ENCODE data around the gene TTC28.

GRCh38 chr22:27993201-27993635, 686.4 kb downstream of the TTC28 start:
- TF ChIP-seq CTCF (IDR thresholded peaks at IDR 0.05) (no peak), POLR2A (IDR thresholded peaks at IDR 0.05) (no peak)

Measured in uterus (tissue), 2 donors.